ENCODE measurements around the gene ZNF813.
A peak's percentile ranks its signal among the peaks of the same experiment; 100 is the strongest.

Gene ZNF813

DNA sequence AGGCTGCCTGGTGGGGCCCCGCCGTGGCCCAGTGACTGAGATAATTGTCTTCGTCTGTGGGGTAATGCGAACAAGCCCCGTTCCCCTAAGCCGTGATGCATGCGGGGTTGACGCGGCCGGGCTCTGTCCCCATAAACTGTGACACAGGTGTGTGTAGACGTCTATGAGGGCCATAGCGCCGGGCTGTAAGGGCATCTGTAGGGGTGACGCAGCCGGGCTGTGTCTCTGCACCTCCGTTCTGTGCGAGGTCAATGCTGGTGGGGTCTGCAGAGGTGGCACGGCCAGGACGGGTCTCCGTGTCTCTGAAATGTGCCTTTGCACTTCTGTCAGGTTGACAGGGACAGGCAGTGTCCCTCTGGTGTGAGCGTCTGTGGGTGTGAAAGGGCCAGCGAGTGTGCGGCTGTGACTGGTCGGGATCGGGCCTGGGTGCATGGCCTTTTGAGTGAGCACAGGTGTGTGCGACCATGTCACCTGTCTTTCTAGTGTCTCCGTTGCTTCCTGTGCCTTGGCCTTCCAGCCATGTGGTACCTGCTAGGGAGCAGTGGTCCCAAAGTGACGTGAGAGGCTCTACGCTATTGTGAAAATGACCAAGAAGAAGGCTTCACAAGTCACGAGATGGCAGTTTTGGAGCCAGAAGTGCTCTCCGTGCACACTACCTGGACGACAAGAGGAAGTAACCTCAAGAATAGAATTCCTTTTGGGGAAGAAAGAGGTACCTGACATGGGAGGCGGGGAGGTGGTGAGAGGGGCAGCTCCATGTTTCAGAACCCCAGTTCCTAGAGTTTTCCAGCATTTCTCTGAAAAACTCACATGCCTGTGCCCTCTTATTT, 54.1 kb downstream of the ZNF813 start:
- no peak for DNase-seq

DNA sequence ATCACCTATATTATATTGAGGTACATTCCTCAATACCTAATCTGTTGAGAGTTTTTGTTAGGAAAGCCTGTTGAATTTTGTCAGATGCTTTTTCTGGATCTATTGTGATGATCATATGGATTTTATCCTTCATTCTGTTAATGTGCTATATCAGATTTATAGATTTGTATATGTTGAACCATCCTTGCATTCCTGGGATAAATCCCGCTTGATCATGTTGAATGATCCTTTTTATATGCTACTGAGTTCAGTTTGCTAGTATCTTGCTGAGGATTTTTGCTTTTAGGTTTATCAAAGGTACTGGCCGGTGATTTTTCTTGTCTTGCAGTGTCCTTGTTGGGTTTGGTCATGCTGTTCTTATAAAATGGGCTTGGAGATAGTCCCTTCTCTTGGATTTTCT, 58.4 kb downstream of the ZNF813 start:
- DNase-seq: no peak

DNA sequence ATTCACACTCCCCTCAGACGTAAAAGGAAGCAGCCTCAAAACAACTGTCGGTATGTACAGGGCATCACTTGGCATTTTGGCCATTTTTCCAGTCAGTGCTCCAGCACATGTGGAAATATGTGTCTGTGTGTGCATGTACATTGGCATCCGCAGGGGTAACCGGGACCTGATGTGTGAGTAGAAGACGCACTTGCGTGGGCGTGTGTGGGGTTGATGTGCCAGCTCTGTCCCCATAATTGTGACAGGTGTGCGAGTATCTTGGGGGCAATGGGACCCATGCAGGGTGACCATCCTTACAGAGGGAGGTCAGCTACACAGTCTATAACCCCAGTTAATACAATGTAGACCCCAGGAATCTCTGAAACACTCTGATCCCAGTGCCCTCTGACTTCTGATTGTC, 63.1 kb downstream of the ZNF813 start:
- DNase-seq: no peak

DNA sequence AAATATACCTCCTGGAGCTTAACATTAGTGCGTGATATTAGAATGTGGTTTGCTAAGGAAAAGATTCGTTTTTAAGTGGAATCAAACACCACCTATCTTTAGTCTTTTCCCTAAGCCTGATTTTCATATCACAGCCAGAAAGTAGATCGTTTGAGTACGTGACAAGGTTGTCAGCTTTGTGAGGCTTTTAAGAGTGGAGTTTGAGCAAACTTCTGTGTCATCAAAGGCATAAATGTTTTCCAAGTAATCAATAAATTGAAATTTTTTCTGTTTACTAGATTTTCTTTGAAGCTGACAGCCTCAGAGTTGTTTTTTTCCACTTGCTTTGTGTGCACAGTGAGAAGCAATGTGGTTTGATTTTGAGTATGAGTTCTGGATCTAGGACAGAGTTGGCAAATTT, 63.9 kb downstream of the ZNF813 start:
- DNase-seq: no peak

DNA sequence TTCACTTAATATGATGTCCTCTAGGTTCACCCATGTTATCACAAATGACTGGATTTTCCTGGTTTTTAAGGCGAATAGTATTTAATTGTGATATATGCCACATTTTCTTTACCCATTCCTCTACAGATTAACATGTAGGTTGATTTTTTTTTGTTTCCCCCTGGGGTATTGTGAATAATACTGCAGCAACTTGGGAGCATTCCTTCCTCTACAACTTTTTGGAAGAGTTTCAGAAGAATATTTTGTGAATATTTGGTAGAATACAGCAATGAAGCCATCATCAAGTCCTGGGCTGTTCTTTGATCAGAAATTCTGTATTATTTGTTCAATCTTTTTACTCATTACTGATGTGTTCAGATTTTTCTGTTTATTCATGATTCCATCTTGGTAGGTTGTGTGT, 64.8 kb downstream of the ZNF813 start:
- no peak for DNase-seq

DNA sequence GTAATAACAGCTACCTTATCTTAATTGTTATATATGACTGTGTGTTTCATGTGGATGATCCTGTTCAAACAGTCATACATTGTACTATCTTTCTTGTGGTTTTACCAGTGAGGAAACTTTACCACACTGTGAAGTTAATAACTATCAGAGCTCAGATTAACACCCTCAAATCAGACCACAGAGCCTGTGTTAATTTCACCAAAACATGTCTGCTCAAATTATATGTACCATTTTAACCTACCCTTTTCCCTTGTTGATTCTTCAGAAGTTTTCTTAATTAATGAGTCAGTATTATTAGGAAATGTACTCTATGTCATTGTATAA, 68.7 kb downstream of the ZNF813 start:
- DNase-seq: no peak

DNA sequence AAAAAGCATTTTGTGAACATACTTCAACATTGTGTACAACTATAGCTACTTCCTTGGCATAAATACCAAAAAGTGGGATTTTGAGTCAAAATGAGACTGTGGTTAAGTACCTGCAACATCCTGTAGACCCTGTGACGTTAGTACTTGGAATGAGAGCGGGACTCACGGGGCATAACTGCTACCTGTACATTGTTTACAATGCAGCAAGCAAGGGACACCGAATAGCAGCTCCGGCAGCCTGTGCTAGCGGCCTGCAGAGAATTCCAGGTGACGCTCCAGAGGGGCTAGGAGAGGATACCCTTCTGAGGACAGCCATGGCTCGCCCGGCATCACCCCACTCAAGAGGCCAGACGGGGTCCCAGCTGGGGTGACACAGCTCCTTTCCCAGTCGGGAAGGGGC, 69.6 kb downstream of the ZNF813 start:
- DNase-seq: no peak

DNA sequence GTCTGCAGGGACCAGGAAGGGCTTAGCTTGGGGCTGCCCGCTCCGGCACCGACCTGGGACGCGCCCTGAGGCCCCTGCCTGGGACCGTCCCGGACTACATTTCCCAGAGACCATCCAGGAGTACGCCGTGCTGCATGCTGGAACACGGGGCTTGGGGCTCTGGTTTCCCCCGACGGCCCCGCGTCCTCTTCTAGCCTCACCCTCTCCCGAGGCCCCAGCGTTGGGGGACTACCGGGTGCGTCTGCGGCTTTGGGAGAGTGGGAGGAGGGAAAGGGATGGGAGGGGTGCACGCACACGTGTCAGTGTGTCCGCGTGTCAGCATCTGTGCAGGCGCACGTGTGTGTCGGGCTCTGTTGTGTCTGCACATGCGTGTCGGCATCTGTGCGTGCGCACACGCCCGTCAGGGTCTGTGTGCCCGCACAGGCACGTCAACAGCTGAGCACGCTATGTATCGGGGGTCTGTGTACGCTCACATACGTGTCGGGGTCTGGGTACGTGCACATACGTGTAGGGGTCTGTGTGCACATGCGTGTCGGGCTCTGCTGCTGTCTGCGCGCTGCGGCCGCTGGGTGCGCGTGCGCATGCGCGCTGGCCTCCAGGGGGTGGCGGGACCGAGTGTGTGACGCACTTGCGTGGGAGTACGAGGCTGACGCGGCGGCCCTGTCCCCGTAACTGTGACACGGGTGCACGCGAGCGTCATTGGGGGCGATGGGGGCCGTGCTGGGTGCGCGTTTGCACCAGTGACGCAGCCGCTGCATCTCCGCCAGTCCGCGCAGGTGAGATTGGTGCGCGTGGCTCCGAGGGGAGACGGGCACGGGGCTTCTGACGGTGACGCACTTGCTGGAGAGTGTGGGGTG, 70.2 kb downstream of the ZNF813 start, which contains the start of gene ZNF331:
Gene ZNF331, plus strand, starts transcription at position 625 of the 857 bp plus-strand sequence. CDS start 31,232 bp downstream, outside the sequence.
- peak; percentile 92 for DNase-seq

DNA sequence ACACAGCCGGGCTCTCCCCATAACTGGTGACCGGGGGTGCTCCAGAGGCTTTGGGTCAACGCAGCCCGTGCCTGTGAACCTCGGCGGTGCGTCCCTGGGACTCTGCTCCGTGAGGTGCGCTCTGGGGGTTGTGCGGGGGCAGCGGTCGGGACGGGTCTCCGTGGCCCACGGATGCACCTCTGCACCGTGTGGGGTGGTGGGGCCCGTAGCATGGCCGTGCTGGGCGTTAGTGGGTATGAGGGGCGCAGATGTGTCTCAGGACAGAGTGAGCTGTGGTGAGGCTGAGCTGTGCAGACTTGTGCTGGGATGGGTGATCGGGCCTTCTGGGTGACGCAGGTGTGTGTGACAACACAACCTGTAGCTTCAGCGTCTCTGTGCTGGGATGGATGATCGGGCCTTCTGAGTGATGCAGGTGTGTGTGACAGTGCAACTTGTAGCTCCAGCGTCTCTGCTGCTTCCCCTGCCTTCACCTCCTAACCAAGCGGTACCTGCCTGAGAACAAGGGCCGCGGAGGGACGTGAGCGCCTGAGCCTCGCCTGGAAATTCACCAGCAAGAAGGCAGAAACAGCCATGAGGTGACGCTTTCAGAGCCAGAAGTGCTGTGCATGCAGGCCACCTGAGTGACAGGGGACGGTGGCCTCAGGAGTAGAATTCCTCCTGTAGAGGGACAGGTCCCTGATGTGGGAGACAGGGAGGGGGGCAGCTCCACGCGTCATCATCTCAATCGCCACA, 71.0 kb downstream of the ZNF813 start:
- no peak for DNase-seq

DNA sequence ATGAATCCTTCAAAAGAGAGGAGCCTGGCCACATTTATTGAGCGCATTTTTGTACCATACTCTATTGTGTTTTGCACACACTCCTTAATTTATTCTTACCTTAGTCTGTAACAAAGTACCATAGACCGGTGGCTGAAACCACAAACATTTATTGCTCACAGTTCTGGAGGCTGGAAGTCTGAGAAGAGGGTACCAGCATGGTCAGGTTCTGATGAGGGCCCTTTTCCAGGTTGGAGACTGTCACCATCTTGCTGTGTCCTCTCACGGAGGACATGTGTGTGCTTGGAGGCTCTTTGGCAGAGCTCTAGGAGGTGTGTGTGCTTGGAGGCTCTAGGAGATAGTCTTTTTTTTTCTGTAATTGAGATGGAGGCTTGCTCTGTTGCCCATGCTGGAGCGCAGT, 72.6 kb downstream of the ZNF813 start:
- no peak for DNase-seq

DNA sequence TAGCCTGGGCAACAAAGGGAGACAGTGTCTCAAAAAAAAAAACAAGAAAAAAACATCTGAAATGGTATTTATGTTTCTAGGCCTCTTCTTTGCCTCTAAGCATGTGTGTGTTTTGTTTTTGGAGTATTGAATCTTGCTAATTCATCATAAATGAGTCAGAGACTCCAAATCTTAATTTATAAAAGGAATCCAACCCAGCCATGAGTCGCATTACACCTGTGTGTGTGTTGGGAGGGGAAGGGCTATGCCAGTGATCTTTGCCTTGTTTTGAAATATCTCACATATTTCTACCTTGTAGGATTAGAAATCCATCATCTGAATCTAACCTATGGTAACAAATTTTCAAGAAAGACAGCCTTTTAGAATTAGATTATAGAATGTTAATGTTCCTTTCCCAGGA, 74.4 kb downstream of the ZNF813 start:
- no peak for DNase-seq

DNA sequence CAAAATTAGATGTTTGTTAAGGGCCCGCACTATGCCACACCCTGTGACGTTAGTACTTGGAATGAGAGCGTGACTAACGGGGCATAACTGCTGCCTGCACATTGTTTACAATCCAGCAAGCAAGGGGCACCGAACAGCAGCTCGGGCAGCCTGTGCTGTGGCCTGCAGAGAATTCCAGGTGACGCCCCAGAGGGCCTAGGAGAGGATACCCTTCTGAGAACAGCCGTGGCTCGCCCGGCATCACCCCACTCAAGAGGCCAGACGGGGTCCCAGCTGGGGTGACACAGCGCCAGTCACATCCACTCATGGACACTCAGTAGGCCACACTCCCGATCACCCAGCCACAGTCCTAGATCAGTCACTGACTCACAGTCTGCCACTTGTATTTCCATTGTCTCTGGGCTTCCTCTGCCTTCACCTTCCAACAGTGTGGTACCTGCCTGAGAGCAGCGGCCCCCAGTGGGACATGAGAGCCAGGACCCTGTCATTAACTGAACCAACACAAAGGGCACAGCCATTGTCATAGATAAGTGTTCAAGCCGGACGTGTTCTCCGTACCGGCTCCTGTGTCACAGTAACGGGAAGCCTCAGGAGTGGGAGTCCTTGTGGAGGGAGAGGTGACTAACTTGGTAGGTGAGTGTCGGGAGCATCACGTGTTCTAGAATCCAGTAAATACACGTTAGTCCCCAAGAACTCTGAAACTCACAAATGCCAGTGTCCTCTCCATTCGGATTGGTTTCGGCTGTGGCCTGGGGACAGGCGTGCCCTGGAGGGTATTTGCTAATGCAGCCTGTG, 77.9 kb downstream of the ZNF813 start:
- no peak for DNase-seq
